ENCODE data around the gene HERC3. TPM values are rescaled to one million over a fixed set of nuclear protein-coding genes. Genes with fewer than 3 reads are reported as not detected.

HERC3 gene
- total RNA-seq, 1 experiment from 2014 or later = 34.9 TPM

GRCh38 chr4:88573276-88573980 lies 18.9 kb upstream of the HERC3 start:
- POLR2A ChIA-PET = no interaction called here
- intact Hi-C loops (cut with micrococcal nuclease) = no loop called here
- DNase-seq (ENCODE audit: unreplicated experiment) = no peak
- H3K27me3 Mint-ChIP-seq (ENCODE audit: insufficient read depth, unreplicated experiment) = no peaks in the 10 kb centered on the region
- H3K36me3 Mint-ChIP-seq (ENCODE audit: insufficient read depth, unreplicated experiment) = peaks cover 9% of the 10 kb centered on the region
- H3K4me3 Mint-ChIP-seq (ENCODE audit: unreplicated experiment) = no peak overlapping the region
- peaks cover under 1% of the 10 kb centered on the region for H3K9me3 Mint-ChIP-seq (ENCODE audit: unreplicated experiment)
- no peak for TF ChIP-seq CTCF (IDR thresholded peaks at IDR 0.05; ENCODE audit: unreplicated experiment)
- no peaks in the 10 kb centered on the region for H3K4me1 Mint-ChIP-seq (ENCODE audit: insufficient read depth, unreplicated experiment)
- no peak overlapping the region for H3K27ac Mint-ChIP-seq (ENCODE audit: low read depth, unreplicated experiment)
- CTCF ChIA-PET = interaction anchor here (0.6 to 1.4 kb wide), 4 partner anchors 10 to 90 kb away, joined by 3 to 4 read pairs (median 4); no protein-coding TSS in a partner anchor
- no TSS peak for BruUV-seq (replicated peaks)

- H3K4me3 Mint-ChIP-seq (ENCODE audit: unreplicated experiment) = no peak overlapping the region
- peak; percentile 9 for DNase-seq (ENCODE audit: unreplicated experiment)
- intact Hi-C loops (cut with micrococcal nuclease) = no loop called here
- H3K27me3 Mint-ChIP-seq (ENCODE audit: insufficient read depth, unreplicated experiment) = no peaks in the 10 kb centered on the region
- no peak for TF ChIP-seq CTCF (IDR thresholded peaks at IDR 0.05; ENCODE audit: unreplicated experiment)
- peaks cover 6% of the 10 kb centered on the region for H3K9me3 Mint-ChIP-seq (ENCODE audit: unreplicated experiment)
- no TSS peak for BruUV-seq (replicated peaks)
- POLR2A ChIA-PET = no interaction called here
- CTCF ChIA-PET = interaction anchor here (0.6 to 1.4 kb wide), 3 partner anchors 10 to 89 kb away, joined by 3 to 4 read pairs (median 4); no protein-coding TSS in a partner anchor
- H3K27ac Mint-ChIP-seq (ENCODE audit: low read depth, unreplicated experiment) = no peak overlapping the region
- H3K4me1 Mint-ChIP-seq (ENCODE audit: insufficient read depth, unreplicated experiment) = no peaks in the 10 kb centered on the region
- H3K36me3 Mint-ChIP-seq (ENCODE audit: insufficient read depth, unreplicated experiment) = peaks cover 9% of the 10 kb centered on the region
Measured at GRCh38 chr4:88573995-88574394, 18.3 kb upstream of the HERC3 start.

- Mint-ChIP-seq H3K4me1 (ENCODE audit: insufficient read depth, unreplicated experiment) (no peaks in the 10 kb centered on the region), H3K4me3 (ENCODE audit: unreplicated experiment) (no peak overlapping the region), H3K27ac (ENCODE audit: low read depth, unreplicated experiment) (no peak overlapping the region), H3K36me3 (ENCODE audit: insufficient read depth, unreplicated experiment) (peaks cover 9% of the 10 kb centered on the region), H3K27me3 (ENCODE audit: insufficient read depth, unreplicated experiment) (no peaks in the 10 kb centered on the region), H3K9me3 (ENCODE audit: unreplicated experiment) (peaks cover 13% of the 10 kb centered on the region)
- CTCF ChIA-PET = interaction anchor here (1.5 kb wide), 1 partner anchor 35 kb away, joined by 7 read pairs; no protein-coding TSS in a partner anchor
- POLR2A ChIA-PET = interaction anchor here (0.7 kb wide), 1 partner anchor 25 kb away, joined by 3 read pairs; no protein-coding TSS in a partner anchor
- no TSS peak for BruUV-seq (replicated peaks)
- DNase-seq (ENCODE audit: unreplicated experiment) = no peak
- intact Hi-C loops (cut with micrococcal nuclease) = no loop called here
- TF ChIP-seq CTCF (IDR thresholded peaks at IDR 0.05; ENCODE audit: unreplicated experiment) = no peak
Measured at GRCh38 chr4:88575186-88575585, 17.1 kb upstream of the HERC3 start.

- Mint-ChIP-seq H3K9me3 (ENCODE audit: unreplicated experiment) (peaks cover 13% of the 10 kb centered on the region), H3K4me1 (ENCODE audit: insufficient read depth, unreplicated experiment) (peaks cover 17% of the 10 kb centered on the region), H3K27ac (ENCODE audit: low read depth, unreplicated experiment) (peak overlapping the region; percentile 47), H3K27me3 (ENCODE audit: insufficient read depth, unreplicated experiment) (no peaks in the 10 kb centered on the region), H3K36me3 (ENCODE audit: insufficient read depth, unreplicated experiment) (no peaks in the 10 kb centered on the region), H3K4me3 (ENCODE audit: unreplicated experiment) (no peak overlapping the region)
- ChIA-PET POLR2A (no interaction called here), CTCF (no interaction called here)
- intact Hi-C loops (cut with micrococcal nuclease) = no loop called here
- TF ChIP-seq CTCF (IDR thresholded peaks at IDR 0.05; ENCODE audit: unreplicated experiment) = no peak
- no peak for DNase-seq (ENCODE audit: unreplicated experiment)
- BruUV-seq (replicated peaks) = no TSS peak
Measured at GRCh38 chr4:88582493-88582892, 9.8 kb upstream of the HERC3 start.
